Thyroid gland (tissue), 4 donors: ENCODE data around the gene GPR31.
"Not testable (repeated sequence)": the region's sequence is repeated elsewhere in the genome, so short reads cannot be mapped to it uniquely, and the experiment has no call there.

ENCODE experiments used
- CTCF ChIP-seq, 6 experiments: fragments of 200-600 bp in 3 of 6; fragments of 450-650 bp in 3 of 6; sonication (generic) in 3 of 6; IDR thresholded peaks; one replicate each; pipeline ENCODE4 v1.5.1; 2016 to 2019; ENCODE audit warnings: antibody characterized with exemption in 6 of 6, mild to moderate bottlenecking in 2 of 6, inconsistent platforms in 1 of 6, moderate library complexity in 1 of 6
- POLR2A ChIP-seq, 2 donors: fragments of 450-650 bp; IDR thresholded peaks; one replicate each; pipeline ENCODE4 v1.6.1; 2017; ENCODE audit warnings: antibody characterized with exemption in 2 of 2, mild to moderate bottlenecking in 2 of 2, moderate library complexity in 1 of 2

- TF ChIP-seq CTCF, POLR2A (IDR thresholded peaks at IDR 0.05): not testable (repeated sequence)
These were observed 14.2 kb upstream of the GPR31 start for GRCh38 chr6:167172011-167172410.
